ENCODE results near the gene INPP5J.

- TF ChIP-seq, protein P1, sequence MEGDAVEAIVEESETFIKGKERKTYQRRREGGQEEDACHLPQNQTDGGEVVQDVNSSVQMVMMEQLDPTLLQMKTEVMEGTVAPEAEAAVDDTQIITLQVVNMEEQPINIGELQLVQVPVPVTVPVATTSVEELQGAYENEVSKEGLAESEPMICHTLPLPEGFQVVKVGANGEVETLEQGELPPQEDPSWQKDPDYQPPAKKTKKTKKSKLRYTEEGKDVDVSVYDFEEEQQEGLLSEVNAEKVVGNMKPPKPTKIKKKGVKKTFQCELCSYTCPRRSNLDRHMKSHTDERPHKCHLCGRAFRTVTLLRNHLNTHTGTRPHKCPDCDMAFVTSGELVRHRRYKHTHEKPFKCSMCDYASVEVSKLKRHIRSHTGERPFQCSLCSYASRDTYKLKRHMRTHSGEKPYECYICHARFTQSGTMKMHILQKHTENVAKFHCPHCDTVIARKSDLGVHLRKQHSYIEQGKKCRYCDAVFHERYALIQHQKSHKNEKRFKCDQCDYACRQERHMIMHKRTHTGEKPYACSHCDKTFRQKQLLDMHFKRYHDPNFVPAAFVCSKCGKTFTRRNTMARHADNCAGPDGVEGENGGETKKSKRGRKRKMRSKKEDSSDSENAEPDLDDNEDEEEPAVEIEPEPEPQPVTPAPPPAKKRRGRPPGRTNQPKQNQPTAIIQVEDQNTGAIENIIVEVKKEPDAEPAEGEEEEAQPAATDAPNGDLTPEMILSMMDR (IDR thresholded peaks at IDR 0.05) = no peak
- TF ChIP-seq POLR2A (IDR thresholded peaks at IDR 0.05) = no peak
Measured at GRCh38 chr22:31118046-31118820, 4.5 kb upstream of the INPP5J start.
